A549 (cell line): ENCODE results near the gene TRANK1. TPM values are rescaled to one million over a fixed set of nuclear protein-coding genes. Genes with fewer than 3 reads are reported as not detected.

Source experiments
- ATAC-seq, 2 experiments: fragments of 200-7000 bp in 1 of 2; fragments of >200 bp in 1 of 2; cut with Nextera tagmentation in 1 of 2; cut with Tn5 transposase in 1 of 2; 3 replicates each; pipeline versions ENCODE4 v1.8.0 to v1.9.1; 2018 to 2020; ENCODE audit warnings: mild to moderate bottlenecking in 1 of 2, moderate library complexity in 1 of 2
- CTCF ChIA-PET: fragments of 300-600 bp; sonication (Branson Sonifier 250); formaldehyde crosslinking; extraction: SDS; loops from one replicate; lab custom pipeline; 2021; ENCODE audit warnings: antibody characterized with exemption, inconsistent platforms; lab: Yijun Ruan, JAX
- POLR2A ChIA-PET: fragments of 350-600 bp; formaldehyde crosslinking; extraction: SDS; loops from one replicate; lab custom pipeline; 2021; ENCODE audit warnings: antibody characterized with exemption, inconsistent platforms; lab: Yijun Ruan, JAX
- DNase-seq, 2 experiments: peaks; one replicate each; pipeline versions ENCODE4 v3.0.0 to v3.0.0-alpha.2; 2011 to 2016; ENCODE audit warnings: low read depth in 1 of 2, low spot score in 1 of 2
- FAIRE-seq: peaks from 2 replicates; lab custom pipeline; 2011; peaks lifted over from hg19 to GRCh38; lab: Jason Lieb, UNC
- H3K27ac ChIP-seq, 2 experiments: fragments of >200 bp; sonication (Bioruptor Twin); formaldehyde crosslinking; 3 replicates each; pipeline ENCODE4 v1.5.1; 2016 to 2017
- H3K4me1 ChIP-seq: fragments of >200 bp; sonication (Bioruptor Twin); formaldehyde crosslinking; 3 replicates; pipeline ENCODE4 v1.6.1; 2016
- H3K4me2 ChIP-seq: fragments of >200 bp; sonication (Bioruptor Twin); formaldehyde crosslinking; 3 replicates; pipeline ENCODE4 v1.6.1; 2016
- H3K4me3 ChIP-seq: fragments of >200 bp; sonication (Bioruptor Twin); formaldehyde crosslinking; 3 replicates; pipeline ENCODE4 v1.5.1; 2016
- H3K9me3 ChIP-seq: fragments of >200 bp; sonication (Bioruptor Twin); formaldehyde crosslinking; 3 replicates; pipeline ENCODE4 v1.6.1; 2016
- BHLHE40 ChIP-seq: IDR thresholded peaks from 2 replicates; pipeline ENCODE4 v1.6.1; 2012; ENCODE audit warnings: low read depth, low read length, inconsistent platforms
- CBX2 ChIP-seq: fragments of 200-600 bp; sonication (generic); IDR thresholded peaks from 2 replicates; pipeline ENCODE4 v1.6.1; 2016; ENCODE audit warnings: low read depth, mild to moderate bottlenecking, borderline replicate concordance
- CEBPB ChIP-seq, 2 experiments: fragments of >200 bp in 1 of 2; sonication (Bioruptor Twin) in 1 of 2; formaldehyde crosslinking in 1 of 2; IDR thresholded peaks; 2 replicates each; pipeline ENCODE4 v1.6.1; 2012 to 2016
- EHF ChIP-seq: fragments of 250-450 bp; sonication (Bioruptor Pico); IDR thresholded peaks from 2 replicates; pipeline ENCODE4 v1.5.0; 2020; ENCODE audit warnings: mild to moderate bottlenecking
- FOSL2 ChIP-seq, 2 experiments: fragments of 450-650 bp in 1 of 2; fragments of >200 bp in 1 of 2; sonication (Bioruptor Twin) in 1 of 2; formaldehyde crosslinking; IDR thresholded peaks; 2 replicates each; pipeline versions ENCODE4 v1.5.0 to v1.6.1; 2016 to 2020; ENCODE audit warnings: mild to moderate bottlenecking in 1 of 2, moderate library complexity in 1 of 2
- HOXB13 ChIP-seq: fragments of 250-450 bp; sonication (Bioruptor Pico); IDR thresholded peaks from 2 replicates; pipeline ENCODE4 v1.5.0; 2020; ENCODE audit warnings: low read depth, mild to moderate bottlenecking, moderate library complexity
- JUNB ChIP-seq: fragments of >200 bp; sonication (Bioruptor Twin); formaldehyde crosslinking; IDR thresholded peaks from 2 replicates; pipeline ENCODE4 v1.6.1; 2016
- KDM5A ChIP-seq: fragments of 200-600 bp; sonication (generic); IDR thresholded peaks from 2 replicates; pipeline ENCODE4 v1.6.1; 2016; ENCODE audit warnings: antibody characterized with exemption, mild to moderate bottlenecking
- MAFK ChIP-seq: fragments of 450-650 bp; IDR thresholded peaks from 2 replicates; pipeline ENCODE4 v1.6.1; 2014; ENCODE audit not compliant: partially characterized antibody
- MAZ ChIP-seq: fragments of 150-350 bp; IDR thresholded peaks from 2 replicates; pipeline ENCODE4 v1.6.1; 2014; ENCODE audit warnings: antibody characterized with exemption, low read depth, low read length, borderline replicate concordance
- NPAS2 ChIP-seq: fragments of 250-450 bp; sonication (Bioruptor Pico); IDR thresholded peaks from 2 replicates; pipeline ENCODE4 v1.8.0; 2022; ENCODE audit warnings: mild to moderate bottlenecking, moderate library complexity, borderline replicate concordance
- PHF8 ChIP-seq: fragments of 200-600 bp; sonication (generic); IDR thresholded peaks from 2 replicates; pipeline ENCODE4 v1.6.1; 2016; ENCODE audit warnings: low read depth, mild to moderate bottlenecking, antibody characterized with exemption, moderate library complexity, borderline replicate concordance
- POLR2AphosphoS2 ChIP-seq: conservative IDR thresholded peaks from 2 replicates; pipeline ENCODE4 v1.6.1; 2012; ENCODE audit warnings: low read length, improper control_type of control experiment, inconsistent platforms
- RFX5 ChIP-seq: fragments of 450-650 bp; IDR thresholded peaks from 2 replicates; pipeline ENCODE4 v1.7.1; 2014; ENCODE audit warnings: antibody characterized with exemption, mild to moderate bottlenecking, moderate library complexity
- SMC3 ChIP-seq: fragments of >200 bp; sonication (Bioruptor Twin); formaldehyde crosslinking; IDR thresholded peaks from 3 replicates; pipeline ENCODE4 v1.6.1; 2018; ENCODE audit warnings: inconsistent platforms
- ZC3H11A ChIP-seq: fragments of 450-650 bp; IDR thresholded peaks from 2 replicates; pipeline ENCODE4 v1.6.1; 2014; ENCODE audit warnings: antibody characterized with exemption, mild to moderate bottlenecking
- ZSCAN20 ChIP-seq: fragments of 250-450 bp; sonication (Bioruptor Pico); IDR thresholded peaks from 2 replicates; pipeline ENCODE4 v1.8.0; 2022; ENCODE audit warnings: mild to moderate bottlenecking, moderate library complexity
- WGBS: methylation state at CpG from one replicate; pipeline ENCODE4 v1.1.6; 2017; ENCODE audit errors: missing lambda C conversion rate; 5-methylcytosine and 5-hydroxymethylcytosine counted together
- polyA plus RNA-seq, 4 experiments: library from polyadenylated mRNA; depleted of rRNA in 3 of 4; stranded (reverse); fragments of >200 nt; fragmentation: RNase III in 1 of 4; extraction: RNeasy Plus Mini Kit Qiagen cat#74134 plus additional on column Dnase treatment in 1 of 4; gene quantifications; 2 replicates in 3 of 4; 3 replicates in 1 of 4; pipeline ENCODE4 v1.2.3, GENCODE V29; 2011 to 2017
- TF ChIP-seq, protein P1 (sequence below): IDR thresholded peaks from 2 replicates; pipeline ENCODE4 v1.6.1; 2012
- TF ChIP-seq, protein P2 (sequence below): fragments of 250-450 bp; sonication (Bioruptor Pico); IDR thresholded peaks from 2 replicates; pipeline ENCODE4 v1.5.0; 2021; ENCODE audit warnings: mild to moderate bottlenecking, moderate library complexity, borderline replicate concordance
- TF ChIP-seq, protein P3 (sequence below): fragments of >200 bp; sonication (Bioruptor Twin); formaldehyde crosslinking; IDR thresholded peaks from 2 replicates; pipeline ENCODE4 v1.6.1; 2016
- TF ChIP-seq, protein P4 (sequence below): fragments of 150-350 bp; IDR thresholded peaks from 2 replicates; pipeline ENCODE4 v1.6.1; 2014; ENCODE audit warnings: low read depth, mild to moderate bottlenecking, low read length

The TRANK1 gene
- polyA plus RNA-seq, 2 of the 4 experiments (the other 2 are of a cell fraction): 0.58 to 3.2 TPM

DNA sequence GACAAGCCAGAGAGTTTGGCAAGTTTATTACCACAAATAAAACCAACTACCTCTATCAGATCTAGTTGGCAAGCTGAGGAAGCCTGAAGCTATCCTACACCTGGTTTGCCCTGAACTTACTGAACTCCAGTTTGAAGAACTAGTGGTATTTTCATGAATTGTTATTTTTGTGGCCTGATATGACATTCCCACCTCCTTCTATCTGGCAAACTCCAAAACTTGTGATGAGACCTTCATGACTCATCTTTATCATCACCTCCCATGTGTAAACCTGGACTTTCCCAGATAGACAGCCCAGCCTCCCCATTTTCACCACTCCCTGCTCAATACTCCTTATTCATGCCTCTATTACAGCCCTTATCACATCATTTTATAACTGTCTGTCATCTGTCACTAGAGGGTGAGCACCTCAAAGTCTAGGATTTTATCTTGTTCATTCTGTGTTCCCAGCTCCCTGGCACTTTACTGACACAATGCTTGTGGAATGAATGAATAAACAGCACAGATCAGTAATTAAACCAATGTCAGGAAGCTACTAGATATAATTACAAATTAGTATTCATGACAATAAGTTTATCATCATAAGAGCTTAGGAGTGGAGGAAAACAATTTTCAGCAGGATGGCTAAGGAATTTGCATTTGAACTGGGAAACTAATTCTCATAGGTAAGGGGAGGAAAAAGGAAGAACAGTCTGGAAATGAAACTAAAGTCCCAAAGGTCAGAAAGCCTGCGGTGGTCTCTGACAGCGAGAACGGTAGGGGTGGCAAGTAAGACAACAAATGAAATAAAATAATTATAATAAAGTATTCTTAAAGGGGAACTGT, 13.2 kb upstream of the TRANK1 start:
- H3K4me3 ChIP-seq: peak overlapping the region; percentile 14; the same call in 1 of the 3 replicates
- FAIRE-seq: no peak
- WGBS: 37% methylated on average over 3 of the region's 3 CpGs

DNA sequence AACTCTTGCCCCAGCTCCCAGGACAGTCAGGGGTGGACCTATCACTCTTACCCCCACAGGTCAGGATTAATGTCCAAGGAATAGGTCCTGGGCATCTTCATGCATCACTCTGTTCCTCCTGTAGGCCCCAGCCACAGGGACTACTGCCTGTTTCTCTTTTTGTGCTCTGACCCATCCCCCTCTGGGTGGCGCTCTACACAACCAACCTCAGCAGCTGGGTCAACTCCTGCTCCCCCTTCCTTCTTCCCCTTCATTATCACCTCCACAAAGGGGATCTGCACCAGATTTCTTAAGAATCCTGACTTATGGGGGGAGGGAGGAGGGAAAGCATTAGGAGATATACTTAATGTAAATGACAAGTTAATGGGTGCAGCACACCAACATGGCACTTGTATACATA, 12.2 kb upstream of the TRANK1 start:
- H3K4me2 ChIP-seq: no peak overlapping the region; the same call in 2 of the 3 replicates
- H3K4me3 ChIP-seq: no peak overlapping the region
- WGBS: 87% methylated on average over 1 of the region's 1 CpG
- H3K9me3 ChIP-seq: no peaks in the 10 kb centered on the region
- POLR2A ChIA-PET: no interaction called here
- TF ChIP-seq, protein P1, sequence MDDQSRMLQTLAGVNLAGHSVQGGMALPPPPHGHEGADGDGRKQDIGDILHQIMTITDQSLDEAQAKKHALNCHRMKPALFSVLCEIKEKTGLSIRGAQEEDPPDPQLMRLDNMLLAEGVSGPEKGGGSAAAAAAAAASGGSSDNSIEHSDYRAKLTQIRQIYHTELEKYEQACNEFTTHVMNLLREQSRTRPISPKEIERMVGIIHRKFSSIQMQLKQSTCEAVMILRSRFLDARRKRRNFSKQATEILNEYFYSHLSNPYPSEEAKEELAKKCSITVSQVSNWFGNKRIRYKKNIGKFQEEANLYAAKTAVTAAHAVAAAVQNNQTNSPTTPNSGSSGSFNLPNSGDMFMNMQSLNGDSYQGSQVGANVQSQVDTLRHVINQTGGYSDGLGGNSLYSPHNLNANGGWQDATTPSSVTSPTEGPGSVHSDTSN: no peak
- peaks cover 14% of the 10 kb centered on the region for H3K4me1 ChIP-seq
- FAIRE-seq (no peak), ATAC-seq (no peak), DNase-seq (no peak)
- CTCF ChIA-PET: interaction anchor here (1.2 to 3.3 kb wide), 5 partner anchors 88 to 991 kb away, joined by 4 to 20 read pairs (median 12); no protein-coding TSS in a partner anchor
- H3K27ac ChIP-seq: 0 out of 6 replicates have a peak overlapping the region, but pooled peaks of 1 of the 2 experiments have one; percentile 34

More for the DNA sequence above, 13.2 kb upstream of the TRANK1 start:
- H3K4me1 ChIP-seq: peaks cover 14% of the 10 kb centered on the region
- H3K4me2 ChIP-seq: peak overlapping the region; percentile 61
- ATAC-seq: peak; percentile 63 to 76; a peak in 5 of 6 replicates
- TF ChIP-seq POLR2AphosphoS2 (no peak), ZC3H11A (no peak), HOXB13 (CRISPR knock-in tag) (no peak), JUNB (peak; percentile 48; the same call in 1 of the 2 replicates), PHF8 (no peak), MAFK (no peak), BHLHE40 (no peak), KDM5A (no peak), MAZ (no peak), ZSCAN20 (CRISPR knock-in tag) (no peak), CBX2 (no peak), EHF (CRISPR knock-in tag) (no peak), FOSL2 (IDR thresholded peaks at IDR 0.05) (peak; percentile 58), FOSL2 (CRISPR knock-in tag; IDR thresholded peaks at IDR 0.05) (peak; percentile 88), CEBPB (IDR thresholded peaks at IDR 0.05) (0 out of 4 replicates have a peak, but pooled peaks of 1 of the 2 experiments have one; percentile 4), NPAS2 (CRISPR knock-in tag) (no peak), SMC3 (no peak), RFX5 (0 out of 2 replicates have a peak, but pooled peaks have one; percentile 33)
- TF ChIP-seq, protein P1: no peak
- TF ChIP-seq, protein P2, sequence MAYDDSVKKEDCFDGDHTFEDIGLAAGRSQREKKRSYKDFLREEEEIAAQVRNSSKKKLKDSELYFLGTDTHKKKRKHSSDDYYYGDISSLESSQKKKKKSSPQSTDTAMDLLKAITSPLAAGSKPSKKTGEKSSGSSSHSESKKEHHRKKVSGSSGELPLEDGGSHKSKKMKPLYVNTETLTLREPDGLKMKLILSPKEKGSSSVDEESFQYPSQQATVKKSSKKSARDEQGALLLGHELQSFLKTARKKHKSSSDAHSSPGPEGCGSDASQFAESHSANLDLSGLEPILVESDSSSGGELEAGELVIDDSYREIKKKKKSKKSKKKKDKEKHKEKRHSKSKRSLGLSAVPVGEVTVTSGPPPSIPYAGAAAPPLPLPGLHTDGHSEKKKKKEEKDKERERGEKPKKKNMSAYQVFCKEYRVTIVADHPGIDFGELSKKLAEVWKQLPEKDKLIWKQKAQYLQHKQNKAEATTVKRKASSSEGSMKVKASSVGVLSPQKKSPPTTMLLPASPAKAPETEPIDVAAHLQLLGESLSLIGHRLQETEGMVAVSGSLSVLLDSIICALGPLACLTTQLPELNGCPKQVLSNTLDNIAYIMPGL: no peak
- TF ChIP-seq, protein P3, sequence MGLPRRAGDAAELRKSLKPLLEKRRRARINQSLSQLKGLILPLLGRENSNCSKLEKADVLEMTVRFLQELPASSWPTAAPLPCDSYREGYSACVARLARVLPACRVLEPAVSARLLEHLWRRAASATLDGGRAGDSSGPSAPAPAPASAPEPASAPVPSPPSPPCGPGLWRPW: no peak
- TF ChIP-seq, protein P4, sequence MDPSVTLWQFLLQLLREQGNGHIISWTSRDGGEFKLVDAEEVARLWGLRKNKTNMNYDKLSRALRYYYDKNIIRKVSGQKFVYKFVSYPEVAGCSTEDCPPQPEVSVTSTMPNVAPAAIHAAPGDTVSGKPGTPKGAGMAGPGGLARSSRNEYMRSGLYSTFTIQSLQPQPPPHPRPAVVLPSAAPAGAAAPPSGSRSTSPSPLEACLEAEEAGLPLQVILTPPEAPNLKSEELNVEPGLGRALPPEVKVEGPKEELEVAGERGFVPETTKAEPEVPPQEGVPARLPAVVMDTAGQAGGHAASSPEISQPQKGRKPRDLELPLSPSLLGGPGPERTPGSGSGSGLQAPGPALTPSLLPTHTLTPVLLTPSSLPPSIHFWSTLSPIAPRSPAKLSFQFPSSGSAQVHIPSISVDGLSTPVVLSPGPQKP: no peak
- H3K27ac ChIP-seq: peak overlapping the region; percentile 1 to 52; a peak in 2 of 6 replicates
- no peaks in the 10 kb centered on the region for H3K9me3 ChIP-seq
- POLR2A ChIA-PET: interaction anchor here (1.5 to 1.6 kb wide), 2 partner anchors 13 to 35 kb away, joined by 4 to 9 read pairs; partner anchors contain the start of genes EPM2AIP1, MLH1 and TRANK1
- CTCF ChIA-PET: interaction anchor here (0.7 to 3.3 kb wide), 41 partner anchors 10 to 992 kb away, joined by 3 to 23 read pairs (median 5); partner anchors contain the start of genes EPM2AIP1, MLH1 and TRANK1
- DNase-seq: peak; percentile 56 to 58
